MCF 10A (cell line): ENCODE data around the gene PSG3. TPM values are rescaled to one million over a fixed set of nuclear protein-coding genes. Genes with fewer than 3 reads are reported as not detected.
"Not testable (repeated sequence)": the region's sequence is repeated elsewhere in the genome, so short reads cannot be mapped to it uniquely, and the experiment has no call there.

Source experiments
- BruUV-seq: library from RNA; stranded (reverse); fragments of 400-500 nt; replicated peaks from 2 replicates; lab custom pipeline; 2021; lab: Mats Ljungman, UMichigan
- CTCF ChIA-PET: fragments of 300-600 bp; sonication (Branson Sonifier 250); formaldehyde crosslinking; extraction: SDS; loops from one replicate; lab custom pipeline; 2021; ENCODE audit warnings: antibody characterized with exemption, inconsistent platforms; lab: Yijun Ruan, JAX
- POLR2A ChIA-PET: fragments of 300-600, 350-650 bp; sonication (Branson Sonifier 250); formaldehyde crosslinking; extraction: SDS; loops from one replicate; lab custom pipeline; 2020; ENCODE audit warnings: antibody characterized with exemption, inconsistent platforms; lab: Yijun Ruan, JAX
- DNase-seq: peaks from one replicate; pipeline ENCODE4 v3.0.0-alpha.2; 2018; ENCODE audit not compliant: unreplicated experiment
- H3K27ac Mint-ChIP-seq: one replicate; pipeline ENCODE4 v1.8.0; 2022; ENCODE audit warnings: mild to moderate bottlenecking, low read depth, mixed read lengths; ENCODE audit not compliant: unreplicated experiment
- H3K27me3 Mint-ChIP-seq: one replicate; pipeline ENCODE4 v1.8.0; 2022; ENCODE audit warnings: mixed read lengths; ENCODE audit not compliant: insufficient read depth, unreplicated experiment
- H3K36me3 Mint-ChIP-seq: one replicate; pipeline ENCODE4 v1.8.0; 2022; ENCODE audit warnings: mild to moderate bottlenecking, moderate library complexity, mixed read lengths; ENCODE audit not compliant: insufficient read depth, unreplicated experiment
- H3K4me1 Mint-ChIP-seq: one replicate; pipeline ENCODE4 v1.8.0; 2022; ENCODE audit warnings: mixed read lengths; ENCODE audit not compliant: insufficient read depth, unreplicated experiment
- H3K4me3 Mint-ChIP-seq: one replicate; pipeline ENCODE4 v1.8.0; 2022; ENCODE audit warnings: mild to moderate bottlenecking, moderate library complexity, mixed read lengths; ENCODE audit not compliant: unreplicated experiment
- H3K9me3 Mint-ChIP-seq: one replicate; pipeline ENCODE4 v1.8.0; 2022; ENCODE audit warnings: mixed read lengths; ENCODE audit not compliant: unreplicated experiment
- CTCF ChIP-seq: fragments of 200-600 bp; IDR thresholded peaks from one replicate; pipeline ENCODE4 v1.8.0; 2022; ENCODE audit warnings: antibody characterized with exemption, mild to moderate bottlenecking; ENCODE audit not compliant: unreplicated experiment
- intact Hi-C: fragments of 100-400 bp; cut with micrococcal nuclease; formaldehyde crosslinking; loops from 2 replicates; pipeline ENCODE4 v1.14.1; 2022
- total RNA-seq: library from RNA; stranded (reverse); gene quantifications from 2 replicates; pipeline ENCODE4 v1.2.3, GENCODE V29; 2022

PSG3 gene
- total RNA-seq, 1 experiment from 2014 or later, result not detected

GRCh38 chr19:42683917-42684513 lies 56.3 kb downstream of the PSG3 start:
- Mint-ChIP-seq H3K36me3 (peaks cover 5% of the 10 kb centered on the region), H3K4me1 (no peaks in the 10 kb centered on the region), H3K4me3 (no peak overlapping the region), H3K27me3 (peaks cover 24% of the 10 kb centered on the region), H3K9me3 (peaks cover 10% of the 10 kb centered on the region), H3K27ac (no peak overlapping the region)
- intact Hi-C loops, result loop anchor here (2.0 kb wide), 1 partner anchor 93 kb away; no protein-coding TSS in a partner anchor
- DNase-seq, result peak; percentile 51
- ChIA-PET CTCF (interaction anchor here (0.6 to 5.4 kb wide), 15 partner anchors 8 to 404 kb away, joined by 3 to 40 read pairs (median 4); no protein-coding TSS in a partner anchor), POLR2A (no interaction called here)
- TF ChIP-seq CTCF, result peak; percentile 52
- BruUV-seq, result no TSS peak

GRCh38 chr19:42676326-42676725 lies 64.0 kb downstream of the PSG3 start:
- H3K9me3 Mint-ChIP-seq, BruUV-seq, POLR2A ChIA-PET, DNase-seq, CTCF ChIA-PET, intact Hi-C loops, H3K27ac Mint-ChIP-seq, H3K4me3 Mint-ChIP-seq, H3K36me3 Mint-ChIP-seq, H3K4me1 Mint-ChIP-seq: not testable (repeated sequence)
- peaks cover 25% of the 10 kb centered on the region for H3K27me3 Mint-ChIP-seq

- BruUV-seq, H3K27ac Mint-ChIP-seq, H3K9me3 Mint-ChIP-seq, intact Hi-C loops, CTCF ChIA-PET, DNase-seq, H3K4me1 Mint-ChIP-seq, H3K4me3 Mint-ChIP-seq, H3K36me3 Mint-ChIP-seq, POLR2A ChIA-PET: not testable (repeated sequence)
- H3K27me3 Mint-ChIP-seq, result peaks cover 24% of the 10 kb centered on the region
Observed at GRCh38 chr19:42674549-42674948, 65.7 kb downstream of the PSG3 start.

Other genes starting within 250 kb of the PSG3 start
- gene CEACAM1, start 212.0 kb downstream of the PSG3 start, total RNA-seq, result 0.32 and 0.56 TPM in 2 replicates
- gene CEACAM8, start 145.6 kb downstream of the PSG3 start, total RNA-seq, result not detected in 2 replicates
- not detected in 2 replicates for gene PSG8, start 25.2 kb upstream of the PSG3 start, total RNA-seq
- gene PSG1, start 139.2 kb upstream of the PSG3 start, total RNA-seq, result not detected in 2 replicates
- gene PSG6, start 177.4 kb upstream of the PSG3 start, total RNA-seq, result not detected in 2 replicates
- gene PSG7, start 196.7 kb upstream of the PSG3 start, total RNA-seq, result not detected in 2 replicates